ENCODE results near the gene PDE1A. TPM values are rescaled to one million over a fixed set of nuclear protein-coding genes. Genes with fewer than 3 reads are reported as not detected.

The PDE1A gene
- total and polyA plus RNA-seq, 4 donors, result 0.64 to 5.2 (median 1.7) TPM

DNA sequence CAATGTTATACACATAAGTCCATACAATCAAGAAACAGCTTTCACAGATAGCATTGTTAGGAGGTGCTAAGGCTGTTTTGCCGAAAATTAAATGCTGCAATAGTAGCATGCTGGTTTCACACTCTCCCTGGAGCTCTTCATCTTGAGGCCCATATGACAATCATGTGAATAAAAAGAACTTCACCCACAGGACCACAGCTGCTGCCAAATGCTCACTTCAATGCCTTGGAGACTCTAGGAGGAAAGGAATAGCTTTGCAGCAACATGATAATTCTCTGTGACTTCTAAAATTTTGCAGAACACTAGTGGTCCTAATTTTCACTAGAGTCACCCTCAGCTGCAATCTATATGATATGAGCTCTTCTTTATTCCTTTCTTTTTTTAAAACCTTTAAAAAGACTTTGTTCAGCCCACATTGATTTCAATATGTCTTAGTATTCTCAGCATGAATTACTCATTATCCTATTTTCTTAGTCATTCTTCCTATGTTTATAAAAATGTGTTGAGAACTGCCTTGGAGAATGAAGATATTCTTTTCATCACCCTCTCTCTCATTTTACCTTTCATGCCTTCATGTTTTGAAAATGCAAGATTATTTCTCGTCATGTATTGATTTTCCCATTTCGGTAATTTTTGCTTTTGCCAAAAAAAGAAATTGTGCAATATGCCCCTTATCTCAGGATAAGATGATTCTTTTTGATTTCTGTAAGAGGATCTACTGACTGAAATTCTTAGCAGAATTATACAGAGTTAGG lies 108.2 kb downstream of the PDE1A start (continued):
- TF ChIP-seq, protein P1, sequence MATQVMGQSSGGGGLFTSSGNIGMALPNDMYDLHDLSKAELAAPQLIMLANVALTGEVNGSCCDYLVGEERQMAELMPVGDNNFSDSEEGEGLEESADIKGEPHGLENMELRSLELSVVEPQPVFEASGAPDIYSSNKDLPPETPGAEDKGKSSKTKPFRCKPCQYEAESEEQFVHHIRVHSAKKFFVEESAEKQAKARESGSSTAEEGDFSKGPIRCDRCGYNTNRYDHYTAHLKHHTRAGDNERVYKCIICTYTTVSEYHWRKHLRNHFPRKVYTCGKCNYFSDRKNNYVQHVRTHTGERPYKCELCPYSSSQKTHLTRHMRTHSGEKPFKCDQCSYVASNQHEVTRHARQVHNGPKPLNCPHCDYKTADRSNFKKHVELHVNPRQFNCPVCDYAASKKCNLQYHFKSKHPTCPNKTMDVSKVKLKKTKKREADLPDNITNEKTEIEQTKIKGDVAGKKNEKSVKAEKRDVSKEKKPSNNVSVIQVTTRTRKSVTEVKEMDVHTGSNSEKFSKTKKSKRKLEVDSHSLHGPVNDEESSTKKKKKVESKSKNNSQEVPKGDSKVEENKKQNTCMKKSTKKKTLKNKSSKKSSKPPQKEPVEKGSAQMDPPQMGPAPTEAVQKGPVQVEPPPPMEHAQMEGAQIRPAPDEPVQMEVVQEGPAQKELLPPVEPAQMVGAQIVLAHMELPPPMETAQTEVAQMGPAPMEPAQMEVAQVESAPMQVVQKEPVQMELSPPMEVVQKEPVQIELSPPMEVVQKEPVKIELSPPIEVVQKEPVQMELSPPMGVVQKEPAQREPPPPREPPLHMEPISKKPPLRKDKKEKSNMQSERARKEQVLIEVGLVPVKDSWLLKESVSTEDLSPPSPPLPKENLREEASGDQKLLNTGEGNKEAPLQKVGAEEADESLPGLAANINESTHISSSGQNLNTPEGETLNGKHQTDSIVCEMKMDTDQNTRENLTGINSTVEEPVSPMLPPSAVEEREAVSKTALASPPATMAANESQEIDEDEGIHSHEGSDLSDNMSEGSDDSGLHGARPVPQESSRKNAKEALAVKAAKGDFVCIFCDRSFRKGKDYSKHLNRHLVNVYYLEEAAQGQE (IDR thresholded peaks at IDR 0.05), result no peak
- TF ChIP-seq JUND (IDR thresholded peaks at IDR 0.05), result no peak
- TF ChIP-seq SP1 (IDR thresholded peaks at IDR 0.05), result no peak
- TF ChIP-seq HNF4A (conservative IDR thresholded peaks at IDR 0.05), result no peak
- no peak for TF ChIP-seq FOXA2 (IDR thresholded peaks at IDR 0.05)
- TF ChIP-seq EGR1 (IDR thresholded peaks at IDR 0.05; ENCODE audit: low read depth in 2 of 2), result no peak

DNA sequence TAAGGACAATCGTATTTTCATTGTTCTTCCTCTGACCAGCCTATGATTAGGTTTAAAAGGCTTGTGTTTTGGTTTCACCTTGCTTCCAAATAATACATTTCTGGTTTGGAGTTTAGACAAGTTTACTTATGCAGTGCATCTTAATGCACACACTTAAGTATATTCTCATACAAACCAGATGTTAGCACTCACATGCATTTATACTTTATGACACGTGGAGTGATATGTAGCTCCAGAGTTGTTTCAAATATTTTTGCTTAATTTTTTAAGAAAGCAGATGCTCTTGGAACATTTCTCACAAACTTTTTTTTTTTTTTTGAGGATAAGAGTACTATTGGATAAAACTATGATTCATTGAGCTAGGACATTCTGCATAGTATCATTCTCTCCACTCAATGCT lies 109.9 kb downstream of the PDE1A start:
- Histone ChIP-seq H3K27me3 (ENCODE audit: control insufficient read depth in 4 of 4, insufficient read depth in 4 of 4, low read length in 3 of 4) (no peaks in the 10 kb centered on the region), H3K4me1 (ENCODE audit: control insufficient read depth in 4 of 4, insufficient read depth in 4 of 4, low read length in 3 of 4) (no peaks in the 10 kb centered on the region), H3K9ac (ENCODE audit: low read depth in 1 of 2, low read length in 2 of 2) (no peak overlapping the region), H3K9me3 (ENCODE audit: control insufficient read depth in 4 of 4, low read length in 3 of 4) (no peaks in the 10 kb centered on the region), H3K27ac (ENCODE audit: low read depth in 1 of 2, low read length in 2 of 2) (no peak overlapping the region), H3K4me3 (ENCODE audit: low read depth in 1 of 3, low read length in 3 of 3) (no peak overlapping the region), H3K36me3 (ENCODE audit: control insufficient read depth in 4 of 4, insufficient read depth in 3 of 4, low read depth in 1 of 4, low read length in 3 of 4) (no peaks in the 10 kb centered on the region)
- TF ChIP-seq, protein P2, sequence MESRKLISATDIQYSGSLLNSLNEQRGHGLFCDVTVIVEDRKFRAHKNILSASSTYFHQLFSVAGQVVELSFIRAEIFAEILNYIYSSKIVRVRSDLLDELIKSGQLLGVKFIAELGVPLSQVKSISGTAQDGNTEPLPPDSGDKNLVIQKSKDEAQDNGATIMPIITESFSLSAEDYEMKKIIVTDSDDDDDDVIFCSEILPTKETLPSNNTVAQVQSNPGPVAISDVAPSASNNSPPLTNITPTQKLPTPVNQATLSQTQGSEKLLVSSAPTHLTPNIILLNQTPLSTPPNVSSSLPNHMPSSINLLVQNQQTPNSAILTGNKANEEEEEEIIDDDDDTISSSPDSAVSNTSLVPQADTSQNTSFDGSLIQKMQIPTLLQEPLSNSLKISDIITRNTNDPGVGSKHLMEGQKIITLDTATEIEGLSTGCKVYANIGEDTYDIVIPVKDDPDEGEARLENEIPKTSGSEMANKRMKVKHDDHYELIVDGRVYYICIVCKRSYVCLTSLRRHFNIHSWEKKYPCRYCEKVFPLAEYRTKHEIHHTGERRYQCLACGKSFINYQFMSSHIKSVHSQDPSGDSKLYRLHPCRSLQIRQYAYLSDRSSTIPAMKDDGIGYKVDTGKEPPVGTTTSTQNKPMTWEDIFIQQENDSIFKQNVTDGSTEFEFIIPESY (IDR thresholded peaks at IDR 0.05), result no peak
- TF ChIP-seq EGR1 (IDR thresholded peaks at IDR 0.05; ENCODE audit: low read depth in 2 of 2) (no peak), HNF4G (IDR thresholded peaks at IDR 0.05) (no peak), TAF1 (conservative IDR thresholded peaks at IDR 0.05) (no peak), NR2F2 (IDR thresholded peaks at IDR 0.05) (no peak), JUND (IDR thresholded peaks at IDR 0.05) (no peak), FOXA1 (IDR thresholded peaks at IDR 0.05) (no peak), YY1 (IDR thresholded peaks at IDR 0.05) (no peak), SP1 (IDR thresholded peaks at IDR 0.05) (no peak), RXRA (IDR thresholded peaks at IDR 0.05) (no peak), HNF4A (conservative IDR thresholded peaks at IDR 0.05) (no peak)
- TF ChIP-seq, protein P3, sequence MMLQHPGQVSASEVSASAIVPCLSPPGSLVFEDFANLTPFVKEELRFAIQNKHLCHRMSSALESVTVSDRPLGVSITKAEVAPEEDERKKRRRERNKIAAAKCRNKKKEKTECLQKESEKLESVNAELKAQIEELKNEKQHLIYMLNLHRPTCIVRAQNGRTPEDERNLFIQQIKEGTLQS (IDR thresholded peaks at IDR 0.05), result no peak
- TF ChIP-seq, protein P4, sequence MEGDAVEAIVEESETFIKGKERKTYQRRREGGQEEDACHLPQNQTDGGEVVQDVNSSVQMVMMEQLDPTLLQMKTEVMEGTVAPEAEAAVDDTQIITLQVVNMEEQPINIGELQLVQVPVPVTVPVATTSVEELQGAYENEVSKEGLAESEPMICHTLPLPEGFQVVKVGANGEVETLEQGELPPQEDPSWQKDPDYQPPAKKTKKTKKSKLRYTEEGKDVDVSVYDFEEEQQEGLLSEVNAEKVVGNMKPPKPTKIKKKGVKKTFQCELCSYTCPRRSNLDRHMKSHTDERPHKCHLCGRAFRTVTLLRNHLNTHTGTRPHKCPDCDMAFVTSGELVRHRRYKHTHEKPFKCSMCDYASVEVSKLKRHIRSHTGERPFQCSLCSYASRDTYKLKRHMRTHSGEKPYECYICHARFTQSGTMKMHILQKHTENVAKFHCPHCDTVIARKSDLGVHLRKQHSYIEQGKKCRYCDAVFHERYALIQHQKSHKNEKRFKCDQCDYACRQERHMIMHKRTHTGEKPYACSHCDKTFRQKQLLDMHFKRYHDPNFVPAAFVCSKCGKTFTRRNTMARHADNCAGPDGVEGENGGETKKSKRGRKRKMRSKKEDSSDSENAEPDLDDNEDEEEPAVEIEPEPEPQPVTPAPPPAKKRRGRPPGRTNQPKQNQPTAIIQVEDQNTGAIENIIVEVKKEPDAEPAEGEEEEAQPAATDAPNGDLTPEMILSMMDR (IDR thresholded peaks at IDR 0.05; ENCODE audit: low read depth, low read length, missing input control), result no peak
- TF ChIP-seq, protein P1 (IDR thresholded peaks at IDR 0.05), result no peak
- TF ChIP-seq, protein P5, sequence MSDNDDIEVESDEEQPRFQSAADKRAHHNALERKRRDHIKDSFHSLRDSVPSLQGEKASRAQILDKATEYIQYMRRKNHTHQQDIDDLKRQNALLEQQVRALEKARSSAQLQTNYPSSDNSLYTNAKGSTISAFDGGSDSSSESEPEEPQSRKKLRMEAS (IDR thresholded peaks at IDR 0.05), result no peak
- DNase-seq (ENCODE audit: low spot score), result no peak
- WGBS, result 45% methylated on average over 2 of the region's 2 CpGs
